Cardiac septum (tissue), 1 donor: ENCODE measurements around the gene MEAF6. TPM values are rescaled to one million over a fixed set of nuclear protein-coding genes. Genes with fewer than 3 reads are reported as not detected.
"Not testable (repeated sequence)": the region's sequence is repeated elsewhere in the genome, so short reads cannot be mapped to it uniquely, and the experiment has no call there.

Source experiments
- DNase-seq: peaks from one replicate; pipeline ENCODE4 v3.0.0-alpha.2; 2020; ENCODE audit warnings: low spot score
- intact Hi-C: fragments of 100-400 bp; cut with DNase I; formaldehyde crosslinking; loops from one replicate; pipeline ENCODE4 v1.14.0; 2022
- total RNA-seq: library from RNA; stranded (reverse); fragmentation: NEBNext Ultra II Directional; extraction: Animal tissue kit (Norgen Biotek cat#: 25700); gene quantifications from one replicate; pipeline ENCODE4 v1.2.1, GENCODE V29; 2021
- donor health status: DM: no; HTN: no; CAD: no.

Gene MEAF6
- total RNA-seq, 1 donor from 2014 or later, result 40.1 TPM

GRCh38 chr1:37533317-37534093, 18.9 kb upstream of the MEAF6 start:
- intact Hi-C loops, result no loop called here
- no peak for DNase-seq

- DNase-seq, intact Hi-C loops: not testable (repeated sequence)
Measured at GRCh38 chr1:37532418-37533156, 18.0 kb upstream of the MEAF6 start.

GRCh38 chr1:37529888-37530287, 15.3 kb upstream of the MEAF6 start:
- intact Hi-C loops, DNase-seq: not testable (repeated sequence)

GRCh38 chr1:37519613-37520012, 5.0 kb upstream of the MEAF6 start:
- DNase-seq, result no peak
- intact Hi-C loops, result no loop called here

- intact Hi-C loops, DNase-seq: not testable (repeated sequence)
Measured at GRCh38 chr1:37518929-37519328, 4.4 kb upstream of the MEAF6 start.

- DNase-seq, intact Hi-C loops: not testable (repeated sequence)
Measured at GRCh38 chr1:37518241-37518640, 3.7 kb upstream of the MEAF6 start.

- intact Hi-C loops, result no loop called here
- no peak for DNase-seq
Measured at GRCh38 chr1:37517569-37517968, 3.0 kb upstream of the MEAF6 start.

GRCh38 chr1:37515185-37516034, 844 bp upstream of the MEAF6 start:
- intact Hi-C loops, result loop anchor here (2.0 kb wide), 1 partner anchor 39 kb away; the partner anchor contains the start of gene SNIP1
- no peak for DNase-seq

- intact Hi-C loops, result loop anchor here (2.0 kb wide), 1 partner anchor 41 kb away; the partner anchor contains the start of gene SNIP1
- DNase-seq, result no peak
Measured at GRCh38 chr1:37513795-37514349, 694 bp downstream of the MEAF6 start.

GRCh38 chr1:37509181-37509580, 5.4 kb downstream of the MEAF6 start:
- no peak for DNase-seq

GRCh38 chr1:37506740-37507139, 7.8 kb downstream of the MEAF6 start:
- DNase-seq, result no peak

More at GRCh38 chr1:37509181-37509580, 5.4 kb downstream of the MEAF6 start:
- intact Hi-C loops, result no loop called here

GRCh38 chr1:37502791-37503190, 11.8 kb downstream of the MEAF6 start:
- intact Hi-C loops, DNase-seq: not testable (repeated sequence)

More at GRCh38 chr1:37506740-37507139, 7.8 kb downstream of the MEAF6 start:
- intact Hi-C loops, result no loop called here

- DNase-seq, result no peak
- intact Hi-C loops, result no loop called here
Measured at GRCh38 chr1:37502104-37502503, 12.5 kb downstream of the MEAF6 start.

GRCh38 chr1:37501661-37502060, 12.9 kb downstream of the MEAF6 start:
- intact Hi-C loops, result no loop called here

GRCh38 chr1:37498872-37499617, 15.5 kb downstream of the MEAF6 start:
- no peak for DNase-seq

More at GRCh38 chr1:37501661-37502060, 12.9 kb downstream of the MEAF6 start:
- no peak for DNase-seq

GRCh38 chr1:37497832-37498231, 16.7 kb downstream of the MEAF6 start:
- intact Hi-C loops, result no loop called here
- no peak for DNase-seq

More at GRCh38 chr1:37498872-37499617, 15.5 kb downstream of the MEAF6 start:
- intact Hi-C loops, result no loop called here

GRCh38 chr1:37495875-37496274, 18.7 kb downstream of the MEAF6 start:
- intact Hi-C loops, result no loop called here
- no peak for DNase-seq

- intact Hi-C loops, result no loop called here
Measured at GRCh38 chr1:37493336-37494098, 21.0 kb downstream of the MEAF6 start.

More at GRCh38 chr1:37493336-37494098, 21.0 kb downstream of the MEAF6 start:
- DNase-seq, result no peak
